KOPT-K1 (cell line): ENCODE measurements around the gene PLCB2.

Source experiments
- H3K27ac ChIP-seq: fragments of 200-600 bp; sonication (generic); 2 replicates; pipeline ENCODE4 v1.5.1; 2016; ENCODE audit warnings: antibody characterized with exemption, mild to moderate bottlenecking, low read depth, low read length; ENCODE audit not compliant: poor library complexity, severe bottlenecking
- H3K36me3 ChIP-seq: fragments of 200-600 bp; sonication (generic); 2 replicates; pipeline ENCODE4 v1.5.1; 2017; ENCODE audit warnings: antibody characterized with exemption, mild to moderate bottlenecking, low read length, moderate library complexity; ENCODE audit not compliant: insufficient read depth
- H3K9me3 ChIP-seq: fragments of 200-600 bp; sonication (generic); 2 replicates; pipeline ENCODE4 v1.5.1; 2017; ENCODE audit warnings: antibody characterized with exemption, low read length, mild to moderate bottlenecking; ENCODE audit not compliant: insufficient read depth, poor library complexity, severe bottlenecking

Gene PLCB2

GRCh38 chr15:40334541-40334940, 26.8 kb upstream of the PLCB2 start:
- H3K27ac ChIP-seq = peak overlapping the region; percentile 35
- no peaks in the 10 kb centered on the region for H3K36me3 ChIP-seq
- no peaks in the 10 kb centered on the region for H3K9me3 ChIP-seq

- no peaks in the 10 kb centered on the region for H3K36me3 ChIP-seq
- H3K9me3 ChIP-seq = no peaks in the 10 kb centered on the region
- peak overlapping the region; percentile 35 for H3K27ac ChIP-seq
Measured at GRCh38 chr15:40333922-40334492, 26.3 kb upstream of the PLCB2 start.

GRCh38 chr15:40332113-40332781, 24.5 kb upstream of the PLCB2 start:
- Histone ChIP-seq H3K36me3 (no peaks in the 10 kb centered on the region), H3K27ac (no peak overlapping the region), H3K9me3 (no peaks in the 10 kb centered on the region)

GRCh38 chr15:40331637-40332036, 23.9 kb upstream of the PLCB2 start:
- Histone ChIP-seq H3K9me3 (no peaks in the 10 kb centered on the region), H3K27ac (no peak overlapping the region), H3K36me3 (no peaks in the 10 kb centered on the region)

- Histone ChIP-seq H3K27ac (no peak overlapping the region), H3K9me3 (no peaks in the 10 kb centered on the region), H3K36me3 (no peaks in the 10 kb centered on the region)
Measured at GRCh38 chr15:40331026-40331425, 23.3 kb upstream of the PLCB2 start.

- Histone ChIP-seq H3K27ac (no peak overlapping the region), H3K36me3 (no peaks in the 10 kb centered on the region), H3K9me3 (no peaks in the 10 kb centered on the region)
Measured at GRCh38 chr15:40330368-40330836, 22.7 kb upstream of the PLCB2 start.

- no peaks in the 10 kb centered on the region for H3K9me3 ChIP-seq
- H3K36me3 ChIP-seq = no peaks in the 10 kb centered on the region
- no peak overlapping the region for H3K27ac ChIP-seq
Measured at GRCh38 chr15:40329804-40330203, 22.1 kb upstream of the PLCB2 start.

- H3K9me3 ChIP-seq = no peaks in the 10 kb centered on the region
- H3K27ac ChIP-seq = peak overlapping the region; percentile 19
Measured at GRCh38 chr15:40328751-40329150, 21.0 kb upstream of the PLCB2 start.

GRCh38 chr15:40328176-40328575, 20.4 kb upstream of the PLCB2 start:
- H3K36me3 ChIP-seq = no peaks in the 10 kb centered on the region
- H3K9me3 ChIP-seq = no peaks in the 10 kb centered on the region
- peak overlapping the region; percentile 19 for H3K27ac ChIP-seq

More at GRCh38 chr15:40328751-40329150, 21.0 kb upstream of the PLCB2 start:
- H3K36me3 ChIP-seq = no peaks in the 10 kb centered on the region

- no peaks in the 10 kb centered on the region for H3K9me3 ChIP-seq
- no peak overlapping the region for H3K27ac ChIP-seq
- no peaks in the 10 kb centered on the region for H3K36me3 ChIP-seq
Measured at GRCh38 chr15:40327457-40327856, 19.7 kb upstream of the PLCB2 start.

GRCh38 chr15:40325700-40326099, 18.0 kb upstream of the PLCB2 start:
- no peaks in the 10 kb centered on the region for H3K9me3 ChIP-seq
- no peak overlapping the region for H3K27ac ChIP-seq
- no peaks in the 10 kb centered on the region for H3K36me3 ChIP-seq

- Histone ChIP-seq H3K9me3 (no peaks in the 10 kb centered on the region), H3K36me3 (no peaks in the 10 kb centered on the region), H3K27ac (no peak overlapping the region)
Measured at GRCh38 chr15:40325188-40325587, 17.5 kb upstream of the PLCB2 start.

- no peak overlapping the region for H3K27ac ChIP-seq
- H3K9me3 ChIP-seq = no peaks in the 10 kb centered on the region
- no peaks in the 10 kb centered on the region for H3K36me3 ChIP-seq
Measured at GRCh38 chr15:40323953-40324937, 16.5 kb upstream of the PLCB2 start.

GRCh38 chr15:40323239-40323952, 15.7 kb upstream of the PLCB2 start, which contains the start of gene INAFM2:
TSS of gene INAFM2 (plus strand) at chr15:40323692. CDS start at chr15:40324056, 364 bp downstream.
- Histone ChIP-seq H3K9me3 (no peaks in the 10 kb centered on the region), H3K27ac (no peak within 1 kb of the TSS), H3K36me3 (no peaks in the 10 kb centered on the region)
